ENCODE measurements around the gene BNIP1. TPM values are rescaled to one million over a fixed set of nuclear protein-coding genes. Genes with fewer than 3 reads are reported as not detected.

The BNIP1 gene
- total RNA-seq, 6 experiments from 2014 or later = 4.4 to 8.6 (median 4.8) TPM

GRCh38 chr5:173159256-173159655 lies 14.9 kb downstream of the BNIP1 start:
- intact Hi-C loops (cut with DNase I) = no loop called here
- TF ChIP-seq POLR2A (IDR thresholded peaks at IDR 0.05) (no peak), CTCF (IDR thresholded peaks at IDR 0.05) (no peak)
- Histone ChIP-seq H3K27me3 (no peaks in the 10 kb centered on the region), H3K27ac (no peak overlapping the region), H3K36me3 (peaks cover 0 to 52% (median 10%) of the 10 kb centered on the region in 4 donors), H3K9me3 (no peaks in the 10 kb centered on the region), H3K4me1 (peaks cover 0 to 2% (median 0%) of the 10 kb centered on the region in 4 donors), H3K4me3 (no peak overlapping the region)
- DNase-seq (no peak), ATAC-seq (no peak)
- WGBS (ENCODE audit: insufficient coverage, low coverage, low lambda C conversion rate, missing lambda C conversion rate) = 90% methylated on average over 3 of the region's 3 CpGs

- peaks cover 0 to 40% (median 9%) of the 10 kb centered on the region in 4 donors for H3K36me3 ChIP-seq
- 100% methylated on average over 4 of the region's 5 CpGs for WGBS (ENCODE audit: insufficient coverage, low coverage, low lambda C conversion rate, missing lambda C conversion rate)
Measured at GRCh38 chr5:173161148-173161547, 16.8 kb downstream of the BNIP1 start.

GRCh38 chr5:173163219-173163618 lies 18.9 kb downstream of the BNIP1 start:
- Histone ChIP-seq H3K4me3 (no peak overlapping the region), H3K27ac (no peak overlapping the region), H3K27me3 (no peaks in the 10 kb centered on the region), H3K36me3 (peaks cover 0 to 38% (median 8%) of the 10 kb centered on the region in 4 donors), H3K4me1 (no peaks in the 10 kb centered on the region), H3K9me3 (no peaks in the 10 kb centered on the region)
- no peak for TF ChIP-seq POLR2A (IDR thresholded peaks at IDR 0.05)
- no peak for TF ChIP-seq CTCF (IDR thresholded peaks at IDR 0.05)
- no peak for ATAC-seq
- intact Hi-C loops (cut with DNase I) = no loop called here
- WGBS (ENCODE audit: insufficient coverage, low coverage, low lambda C conversion rate, missing lambda C conversion rate) = 88% methylated on average over 4 of the region's 7 CpGs
- DNase-seq = no peak

More at GRCh38 chr5:173161148-173161547, 16.8 kb downstream of the BNIP1 start:
- Histone ChIP-seq H3K4me1 (no peaks in the 10 kb centered on the region), H3K27ac (no peak overlapping the region), H3K4me3 (no peak overlapping the region), H3K9me3 (no peaks in the 10 kb centered on the region), H3K27me3 (no peaks in the 10 kb centered on the region)
- TF ChIP-seq POLR2A (IDR thresholded peaks at IDR 0.05) (no peak), CTCF (IDR thresholded peaks at IDR 0.05) (no peak)
- intact Hi-C loops (cut with DNase I) = no loop called here
- ATAC-seq = no peak
- no peak for DNase-seq

GRCh38 chr5:173165177-173166016 lies 21.1 kb downstream of the BNIP1 start:
- ATAC-seq = peak; percentile 68 to 86 (median 76)
- Histone ChIP-seq H3K4me1 (no peaks in the 10 kb centered on the region), H3K4me3 (no peak overlapping the region), H3K9me3 (no peaks in the 10 kb centered on the region), H3K36me3 (peaks cover 0 to 19% (median 2%) of the 10 kb centered on the region in 4 donors), H3K27ac (no peak overlapping the region), H3K27me3 (no peaks in the 10 kb centered on the region)
- TF ChIP-seq POLR2A (IDR thresholded peaks at IDR 0.05) (no peak), CTCF (IDR thresholded peaks at IDR 0.05) (no peak)
- 57% methylated on average over 2 of the region's 2 CpGs for WGBS (ENCODE audit: insufficient coverage, low coverage, low lambda C conversion rate, missing lambda C conversion rate)
- DNase-seq = peak in 1 of 3 donors; percentile 47
- intact Hi-C loops (cut with DNase I) = no loop called here
